H9 (cell line): ENCODE measurements around the gene TTC21B. TPM values are rescaled to one million over a fixed set of nuclear protein-coding genes. Genes with fewer than 3 reads are reported as not detected.

Experiments
- DNase-seq: peaks from one replicate; pipeline ENCODE4 v3.0.0-alpha.2; 2017
- H2AFZ ChIP-seq: one replicate; pipeline ENCODE4 v1.6.1; 2013; ENCODE audit warnings: mild to moderate bottlenecking, low read length, control low read depth, moderate library complexity
- H2AK5ac ChIP-seq: 2 replicates; pipeline ENCODE4 v1.6.1; 2013; ENCODE audit warnings: low read length, control low read depth, mixed read lengths; ENCODE audit not compliant: insufficient read length
- H2BK120ac ChIP-seq: one replicate; pipeline ENCODE4 v1.6.1; 2013; ENCODE audit warnings: low read depth, mild to moderate bottlenecking, low read length, control low read depth, inconsistent platforms; ENCODE audit not compliant: poor library complexity, severe bottlenecking
- H2BK12ac ChIP-seq: 2 replicates; pipeline ENCODE4 v1.6.1; 2013; ENCODE audit warnings: low read length, control low read depth, mixed read lengths, low read depth; ENCODE audit not compliant: insufficient read length
- H2BK15ac ChIP-seq: 2 replicates; pipeline ENCODE4 v1.6.1; 2013; ENCODE audit warnings: low read depth, low read length, control low read depth
- H2BK20ac ChIP-seq: one replicate; pipeline ENCODE4 v1.6.1; 2013; ENCODE audit warnings: low read depth, mild to moderate bottlenecking, low read length, control low read depth, inconsistent platforms; ENCODE audit not compliant: poor library complexity, severe bottlenecking
- H2BK5ac ChIP-seq: 2 replicates; pipeline ENCODE4 v1.6.1; 2013; ENCODE audit warnings: low read length, control low read depth, mixed read lengths; ENCODE audit not compliant: insufficient read length
- H3K14ac ChIP-seq: 2 replicates; pipeline ENCODE4 v1.6.1; 2013; ENCODE audit warnings: low read length, control low read depth; ENCODE audit not compliant: insufficient read depth
- H3K18ac ChIP-seq: 2 replicates; pipeline ENCODE4 v1.6.1; 2013; ENCODE audit warnings: low read depth, mild to moderate bottlenecking, mixed read lengths, low read length, control low read depth; ENCODE audit not compliant: insufficient read length
- H3K23ac ChIP-seq: 2 replicates; pipeline ENCODE4 v1.6.1; 2013; ENCODE audit warnings: low read length, control low read depth, mixed read lengths, low read depth; ENCODE audit not compliant: insufficient read length
- H3K23me2 ChIP-seq: 2 replicates; pipeline ENCODE4 v1.6.1; 2013; ENCODE audit warnings: low read depth, mild to moderate bottlenecking, mixed read lengths, low read length, control low read depth; ENCODE audit not compliant: insufficient read length, poor library complexity, severe bottlenecking
- H3K27ac ChIP-seq: 2 replicates; pipeline ENCODE4 v1.5.1; 2013; ENCODE audit warnings: low read length, control low read depth, mixed read lengths, low read depth; ENCODE audit not compliant: insufficient read length
- H3K27me3 ChIP-seq: 2 replicates; pipeline ENCODE4 v1.6.1; 2013; ENCODE audit warnings: low read length, control low read depth, inconsistent platforms; ENCODE audit not compliant: insufficient read depth
- H3K4ac ChIP-seq: 2 replicates; pipeline ENCODE4 v1.6.1; 2013; ENCODE audit warnings: low read depth, mild to moderate bottlenecking, control low read depth, inconsistent platforms, low read length, moderate library complexity
- H3K4me1 ChIP-seq: 2 replicates; pipeline ENCODE4 v1.6.1; 2013; ENCODE audit warnings: low read length, control low read depth, inconsistent platforms; ENCODE audit not compliant: insufficient read depth
- H3K4me2 ChIP-seq: 2 replicates; pipeline ENCODE4 v1.6.1; 2013; ENCODE audit warnings: low read length, control low read depth, mixed read lengths; ENCODE audit not compliant: insufficient read length, insufficient read depth
- H3K56ac ChIP-seq: 2 replicates; pipeline ENCODE4 v1.6.1; 2013; ENCODE audit warnings: low read depth, mild to moderate bottlenecking, mixed read lengths, low read length, control low read depth; ENCODE audit not compliant: insufficient read length
- H3K79me1 ChIP-seq: 2 replicates; pipeline ENCODE4 v1.6.1; 2013; ENCODE audit warnings: low read depth, mild to moderate bottlenecking, moderate library complexity, low read length, control low read depth, inconsistent platforms; ENCODE audit not compliant: insufficient read depth, poor library complexity, severe bottlenecking
- H3K79me2 ChIP-seq: 2 replicates; pipeline ENCODE4 v1.6.1; 2013; ENCODE audit warnings: low read length, control low read depth, inconsistent platforms; ENCODE audit not compliant: insufficient read depth
- H3K9ac ChIP-seq: 2 replicates; pipeline ENCODE4 v1.6.1; 2013; ENCODE audit warnings: low read length, control low read depth, mixed read lengths; ENCODE audit not compliant: insufficient read length; ENCODE audit errors: extremely low read depth
- H3K9me3 ChIP-seq: one replicate; pipeline ENCODE4 v1.6.1; 2013; ENCODE audit warnings: low read depth, low read length, inconsistent platforms; ENCODE audit not compliant: control insufficient read depth
- H3T11ph ChIP-seq: one replicate; pipeline ENCODE4 v1.6.1; 2013; ENCODE audit warnings: mild to moderate bottlenecking, low read length, control low read depth, inconsistent platforms
- H4K20me1 ChIP-seq: one replicate; pipeline ENCODE4 v1.6.1; 2013; ENCODE audit not compliant: control insufficient read depth, insufficient read length, insufficient read depth
- H4K5ac ChIP-seq: 2 replicates; pipeline ENCODE4 v1.6.1; 2013; ENCODE audit warnings: low read depth, mild to moderate bottlenecking, mixed read lengths, low read length, control low read depth; ENCODE audit not compliant: insufficient read length
- H4K8ac ChIP-seq: replicated peaks from 2 replicates; pipeline ENCODE4 v1.6.1; 2013; ENCODE audit warnings: low read length, control low read depth, mixed read lengths, low read depth; ENCODE audit not compliant: insufficient read length
- H4K91ac ChIP-seq: 2 replicates; pipeline ENCODE4 v1.6.1; 2013; ENCODE audit warnings: low read depth, mild to moderate bottlenecking, moderate library complexity, mixed read lengths, low read length, control low read depth; ENCODE audit not compliant: insufficient read length
- H3K27ac Mint-ChIP-seq, 3 experiments: 2 replicates in 2 of 3; 3 replicates in 1 of 3; pipeline ENCODE4 v1.8.0; 2020 to 2021; ENCODE audit warnings: mixed read lengths in 3 of 3, mild to moderate bottlenecking in 1 of 3, moderate library complexity in 1 of 3
- H3K27me3 Mint-ChIP-seq: 2 replicates; pipeline ENCODE4 v1.8.0; 2021; ENCODE audit warnings: low read depth, mild to moderate bottlenecking, moderate library complexity, mixed read lengths
- H3K36me3 Mint-ChIP-seq, 3 experiments: 2 replicates in 2 of 3; 3 replicates in 1 of 3; pipeline ENCODE4 v1.8.0; 2020 to 2021; ENCODE audit warnings: low read depth in 3 of 3, mixed read lengths in 3 of 3; ENCODE audit not compliant: insufficient read depth in 1 of 3
- H3K4me1 Mint-ChIP-seq, 2 experiments: 2 replicates each; pipeline ENCODE4 v1.8.0; 2020; ENCODE audit warnings: mixed read lengths in 2 of 2
- H3K4me3 Mint-ChIP-seq, 2 experiments: 2 replicates in 1 of 2; 3 replicates in 1 of 2; pipeline ENCODE4 v1.8.0; 2020 to 2021; ENCODE audit warnings: mild to moderate bottlenecking in 2 of 2, mixed read lengths in 2 of 2, moderate library complexity in 1 of 2
- H3K9me3 Mint-ChIP-seq, 2 experiments: 2 replicates in 1 of 2; 3 replicates in 1 of 2; pipeline ENCODE4 v1.8.0; 2020; ENCODE audit warnings: mild to moderate bottlenecking in 2 of 2, mixed read lengths in 2 of 2, moderate library complexity in 1 of 2
- CTCF ChIP-seq: fragments of 200-600 bp; sonication (generic); conservative IDR thresholded peaks from 3 replicates; pipeline ENCODE4 v1.8.0; 2021; ENCODE audit warnings: antibody characterized with exemption, mild to moderate bottlenecking
- WGBS: extraction: QIAGEN DNeasy Blood & Tissue Kit; methylation state at CpG from one replicate; pipeline ENCODE4 v1.1.7; 2013; ENCODE audit warnings: missing lambda C conversion rate, low lambda C conversion rate, mixed read lengths; ENCODE audit not compliant: insufficient read length; ENCODE audit errors: extremely low coverage; 5-methylcytosine and 5-hydroxymethylcytosine counted together
- total RNA-seq: library from RNA; stranded (reverse); gene quantifications from 2 replicates; pipeline ENCODE4 v1.2.1, GENCODE V29; 2021

TTC21B gene
- total RNA-seq, 1 experiment from 2014 or later = 16.6 TPM

GRCh38 chr2:165961818-165962217 is 8.2 kb upstream of the TTC21B start:
- no peaks in the 10 kb centered on the region for H3K9me3 ChIP-seq
- no peaks in the 10 kb centered on the region for H3K23me2 ChIP-seq
- H2BK12ac ChIP-seq = no peak overlapping the region
- WGBS = no CpG with 5 or more reads among the region's 4 CpGs
- H3K4ac ChIP-seq = no peak overlapping the region
- no peak overlapping the region for H3T11ph ChIP-seq
- no peak overlapping the region for H3K14ac ChIP-seq
- Mint-ChIP-seq H3K9me3 (no peaks in the 10 kb centered on the region), H3K4me3 (no peak overlapping the region), H3K4me1 (no peaks in the 10 kb centered on the region), H3K27me3 (no peaks in the 10 kb centered on the region), H3K36me3 (no peaks in the 10 kb centered on the region; a peak in 1 of 7 replicates), H3K27ac (no peak overlapping the region)
- H3K27ac ChIP-seq = no peak overlapping the region
- H4K8ac ChIP-seq = no peak overlapping the region
- TF ChIP-seq CTCF = no peak
- no peak overlapping the region for H2BK20ac ChIP-seq
- H2BK5ac ChIP-seq = no peak overlapping the region
- no peak overlapping the region for H2AK5ac ChIP-seq
- no peaks in the 10 kb centered on the region for H3K4me1 ChIP-seq
- H3K23ac ChIP-seq = no peak overlapping the region
- no peak for DNase-seq
- H3K27me3 ChIP-seq = no peaks in the 10 kb centered on the region
- H4K91ac ChIP-seq = no peak overlapping the region
- no peaks in the 10 kb centered on the region for H3K79me1 ChIP-seq
- no peak overlapping the region for H3K56ac ChIP-seq
- no peak overlapping the region for H2BK15ac ChIP-seq
- no peak overlapping the region for H4K5ac ChIP-seq
- H3K18ac ChIP-seq = no peak overlapping the region
- no peak overlapping the region for H2BK120ac ChIP-seq
- H3K9ac ChIP-seq = no peak overlapping the region
- H3K4me2 ChIP-seq = no peak overlapping the region
- H4K20me1 ChIP-seq = no peaks in the 10 kb centered on the region
- H2AFZ ChIP-seq = no peak overlapping the region
- no peaks in the 10 kb centered on the region for H3K79me2 ChIP-seq
